Astrocyte of the cerebellum (primary cell): Measurements from ENCODE around the gene TULP1.

Experiments used
- DNase-seq: peaks from one replicate; pipeline ENCODE4 v3.0.0-alpha.2; 2011; ENCODE audit warnings: low read depth
- H3K4me3 ChIP-seq: 2 replicates; pipeline ENCODE4 v1.5.1; 2011; ENCODE audit warnings: mild to moderate bottlenecking, low read depth, low read length, moderate library complexity
- CTCF ChIP-seq: IDR thresholded peaks from 2 replicates; pipeline ENCODE4 v1.5.1; 2012; ENCODE audit warnings: low read length, low read depth, moderate library complexity, mild to moderate bottlenecking; ENCODE audit errors: missing control alignments
- in situ Hi-C: cut with HindIII; loops from 2 replicates; pipeline ENCODE4 v1.10.0; 2017; ENCODE audit warnings: low sequenced_read_pairs

TULP1 gene

GRCh38 chr6:35490821-35491557, 21.7 kb downstream of the TULP1 start:
- TF ChIP-seq CTCF, result no peak
- no peak for DNase-seq
- in situ Hi-C loops, result no loop called here
- no peak overlapping the region for H3K4me3 ChIP-seq

GRCh38 chr6:35489995-35490791, 22.5 kb downstream of the TULP1 start:
- in situ Hi-C loops, result no loop called here
- DNase-seq, result no peak
- no peak for TF ChIP-seq CTCF
- H3K4me3 ChIP-seq, result peak overlapping the region; percentile 1

GRCh38 chr6:35489066-35489465, 23.6 kb downstream of the TULP1 start:
- in situ Hi-C loops, result no loop called here
- no peak for DNase-seq
- TF ChIP-seq CTCF, result no peak
- no peak overlapping the region for H3K4me3 ChIP-seq

GRCh38 chr6:35488517-35488862, 24.2 kb downstream of the TULP1 start:
- TF ChIP-seq CTCF, result no peak
- no peak overlapping the region for H3K4me3 ChIP-seq
- in situ Hi-C loops, result no loop called here

GRCh38 chr6:35487658-35488516, 24.8 kb downstream of the TULP1 start:
- no peak for TF ChIP-seq CTCF
- in situ Hi-C loops, result no loop called here
- no peak for DNase-seq
- no peak overlapping the region for H3K4me3 ChIP-seq

More at GRCh38 chr6:35488517-35488862, 24.2 kb downstream of the TULP1 start:
- no peak for DNase-seq
